WTC11 (cell line): ENCODE data around the gene MRPL9.

ENCODE experiments used
- IRF2 ChIP-seq: sonication (generic); formaldehyde crosslinking; IDR thresholded peaks from 2 replicates; pipeline ENCODE4 v1.8.0; 2022; ENCODE audit warnings: low read depth, missing genetic modification reagents, borderline replicate concordance
- NR3C1 ChIP-seq: sonication (generic); formaldehyde crosslinking; conservative IDR thresholded peaks from 2 replicates; pipeline ENCODE4 v1.8.1; 2023; ENCODE audit warnings: low read depth, mild to moderate bottlenecking, missing genetic modification reagents
- TCF7 ChIP-seq: sonication (generic); formaldehyde crosslinking; IDR thresholded peaks from 2 replicates; pipeline ENCODE4 v1.8.0; 2022; ENCODE audit warnings: mild to moderate bottlenecking, low read depth, missing genetic modification reagents, moderate library complexity
- ZBTB21 ChIP-seq: sonication (generic); formaldehyde crosslinking; IDR thresholded peaks from 2 replicates; pipeline ENCODE4 v1.8.1; 2023; ENCODE audit warnings: mild to moderate bottlenecking, missing genetic modification reagents, borderline replicate concordance
- ZNF232 ChIP-seq: sonication (generic); formaldehyde crosslinking; IDR thresholded peaks from 2 replicates; pipeline ENCODE4 v1.8.0; 2022; ENCODE audit warnings: mild to moderate bottlenecking, missing genetic modification reagents
- ZNF416 ChIP-seq: fragments of 250-450 bp; sonication (Bioruptor Pico); IDR thresholded peaks from 2 replicates; pipeline ENCODE4 v1.9.0; 2021; ENCODE audit warnings: mild to moderate bottlenecking, inconsistent platforms
- ZNF671 ChIP-seq: fragments of 250-450 bp; sonication (Bioruptor Pico); IDR thresholded peaks from 2 replicates; pipeline ENCODE4 v1.8.0; 2021; ENCODE audit warnings: mild to moderate bottlenecking
- TF ChIP-seq, protein P1 (sequence below): fragments of 200-600 bp; IDR thresholded peaks from 2 replicates; pipeline ENCODE4 v1.8.0; 2022; ENCODE audit warnings: antibody characterized with exemption
- TF ChIP-seq, protein P2 (sequence below): sonication (generic); formaldehyde crosslinking; IDR thresholded peaks from 2 replicates; pipeline ENCODE4 v1.8.1; 2023; ENCODE audit warnings: mild to moderate bottlenecking, missing genetic modification reagents, moderate library complexity
- TF ChIP-seq, protein P3 (sequence below): sonication (generic); formaldehyde crosslinking; IDR thresholded peaks from 2 replicates; pipeline ENCODE4 v1.8.0; 2022; ENCODE audit warnings: mild to moderate bottlenecking, missing genetic modification reagents
- TF ChIP-seq, protein P4 (sequence below): fragments of 250-450 bp; sonication (Bioruptor Pico); IDR thresholded peaks from 2 replicates; pipeline ENCODE4 v1.9.0; 2021; ENCODE audit warnings: mild to moderate bottlenecking

DNA sequence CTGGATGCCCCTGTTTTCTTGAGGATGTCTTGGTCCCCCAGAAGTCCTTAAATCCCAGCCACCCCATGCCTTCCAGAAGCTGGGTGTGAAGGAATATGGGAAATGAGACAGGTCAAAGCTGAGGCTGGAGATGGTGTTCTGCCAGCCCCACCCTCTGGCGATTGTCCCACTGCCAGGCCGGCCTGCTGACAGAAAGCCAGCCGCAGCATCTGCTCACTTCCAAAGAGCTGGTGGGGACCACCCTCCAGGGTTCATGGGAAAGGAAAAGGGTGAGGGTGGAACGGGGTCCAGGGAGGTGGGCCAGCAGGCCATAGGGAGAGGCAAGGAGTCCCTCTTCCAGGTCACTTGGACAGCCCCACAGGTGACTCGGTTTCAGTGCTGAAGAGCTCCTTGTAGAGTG lies 43.8 kb upstream of the MRPL9 start:
- no peak for TF ChIP-seq IRF2 (CRISPR knock-in tag)
- TF ChIP-seq, protein P1, sequence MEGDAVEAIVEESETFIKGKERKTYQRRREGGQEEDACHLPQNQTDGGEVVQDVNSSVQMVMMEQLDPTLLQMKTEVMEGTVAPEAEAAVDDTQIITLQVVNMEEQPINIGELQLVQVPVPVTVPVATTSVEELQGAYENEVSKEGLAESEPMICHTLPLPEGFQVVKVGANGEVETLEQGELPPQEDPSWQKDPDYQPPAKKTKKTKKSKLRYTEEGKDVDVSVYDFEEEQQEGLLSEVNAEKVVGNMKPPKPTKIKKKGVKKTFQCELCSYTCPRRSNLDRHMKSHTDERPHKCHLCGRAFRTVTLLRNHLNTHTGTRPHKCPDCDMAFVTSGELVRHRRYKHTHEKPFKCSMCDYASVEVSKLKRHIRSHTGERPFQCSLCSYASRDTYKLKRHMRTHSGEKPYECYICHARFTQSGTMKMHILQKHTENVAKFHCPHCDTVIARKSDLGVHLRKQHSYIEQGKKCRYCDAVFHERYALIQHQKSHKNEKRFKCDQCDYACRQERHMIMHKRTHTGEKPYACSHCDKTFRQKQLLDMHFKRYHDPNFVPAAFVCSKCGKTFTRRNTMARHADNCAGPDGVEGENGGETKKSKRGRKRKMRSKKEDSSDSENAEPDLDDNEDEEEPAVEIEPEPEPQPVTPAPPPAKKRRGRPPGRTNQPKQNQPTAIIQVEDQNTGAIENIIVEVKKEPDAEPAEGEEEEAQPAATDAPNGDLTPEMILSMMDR = no peak
- TF ChIP-seq, protein P2, sequence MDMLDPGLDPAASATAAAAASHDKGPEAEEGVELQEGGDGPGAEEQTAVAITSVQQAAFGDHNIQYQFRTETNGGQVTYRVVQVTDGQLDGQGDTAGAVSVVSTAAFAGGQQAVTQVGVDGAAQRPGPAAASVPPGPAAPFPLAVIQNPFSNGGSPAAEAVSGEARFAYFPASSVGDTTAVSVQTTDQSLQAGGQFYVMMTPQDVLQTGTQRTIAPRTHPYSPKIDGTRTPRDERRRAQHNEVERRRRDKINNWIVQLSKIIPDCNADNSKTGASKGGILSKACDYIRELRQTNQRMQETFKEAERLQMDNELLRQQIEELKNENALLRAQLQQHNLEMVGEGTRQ = no peak
- TF ChIP-seq, protein P3, sequence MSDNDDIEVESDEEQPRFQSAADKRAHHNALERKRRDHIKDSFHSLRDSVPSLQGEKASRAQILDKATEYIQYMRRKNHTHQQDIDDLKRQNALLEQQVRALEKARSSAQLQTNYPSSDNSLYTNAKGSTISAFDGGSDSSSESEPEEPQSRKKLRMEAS (CRISPR knock-in tag) = no peak
- TF ChIP-seq ZNF671 (CRISPR knock-in tag) = no peak
- no peak for TF ChIP-seq NR3C1
- no peak for TF ChIP-seq ZNF232 (CRISPR knock-in tag)
- no peak for TF ChIP-seq TCF7 (CRISPR knock-in tag)
- TF ChIP-seq, protein P4, sequence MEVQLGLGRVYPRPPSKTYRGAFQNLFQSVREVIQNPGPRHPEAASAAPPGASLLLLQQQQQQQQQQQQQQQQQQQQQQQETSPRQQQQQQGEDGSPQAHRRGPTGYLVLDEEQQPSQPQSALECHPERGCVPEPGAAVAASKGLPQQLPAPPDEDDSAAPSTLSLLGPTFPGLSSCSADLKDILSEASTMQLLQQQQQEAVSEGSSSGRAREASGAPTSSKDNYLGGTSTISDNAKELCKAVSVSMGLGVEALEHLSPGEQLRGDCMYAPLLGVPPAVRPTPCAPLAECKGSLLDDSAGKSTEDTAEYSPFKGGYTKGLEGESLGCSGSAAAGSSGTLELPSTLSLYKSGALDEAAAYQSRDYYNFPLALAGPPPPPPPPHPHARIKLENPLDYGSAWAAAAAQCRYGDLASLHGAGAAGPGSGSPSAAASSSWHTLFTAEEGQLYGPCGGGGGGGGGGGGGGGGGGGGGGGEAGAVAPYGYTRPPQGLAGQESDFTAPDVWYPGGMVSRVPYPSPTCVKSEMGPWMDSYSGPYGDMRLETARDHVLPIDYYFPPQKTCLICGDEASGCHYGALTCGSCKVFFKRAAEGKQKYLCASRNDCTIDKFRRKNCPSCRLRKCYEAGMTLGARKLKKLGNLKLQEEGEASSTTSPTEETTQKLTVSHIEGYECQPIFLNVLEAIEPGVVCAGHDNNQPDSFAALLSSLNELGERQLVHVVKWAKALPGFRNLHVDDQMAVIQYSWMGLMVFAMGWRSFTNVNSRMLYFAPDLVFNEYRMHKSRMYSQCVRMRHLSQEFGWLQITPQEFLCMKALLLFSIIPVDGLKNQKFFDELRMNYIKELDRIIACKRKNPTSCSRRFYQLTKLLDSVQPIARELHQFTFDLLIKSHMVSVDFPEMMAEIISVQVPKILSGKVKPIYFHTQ (CRISPR knock-in tag) = no peak
- no peak for TF ChIP-seq ZNF416 (CRISPR knock-in tag)
- no peak for TF ChIP-seq ZBTB21 (CRISPR knock-in tag)
